B cell (primary cell): Measurements from ENCODE around the gene FAIM2. TPM values are rescaled to one million over a fixed set of nuclear protein-coding genes. Genes with fewer than 3 reads are reported as not detected.

ENCODE experiments used
- ATAC-seq: fragments of 200-7000 bp; cut with Tn5 transposase; one replicate; pipeline ENCODE4 v1.10.0; 2021; ENCODE audit warnings: low read depth, mild to moderate bottlenecking, moderate number of reproducible peaks, moderate library complexity
- CTCF ChIA-PET: fragments of 350-600 bp; sonication (Branson Sonifier 250); formaldehyde crosslinking; loops from one replicate; lab custom pipeline; 2021; ENCODE audit warnings: antibody characterized with exemption, inconsistent platforms; lab: Charles Lee
- POLR2A ChIA-PET: fragments of 350-600 bp; sonication (Branson Sonifier 250); formaldehyde crosslinking; loops from one replicate; lab custom pipeline; 2021; ENCODE audit warnings: antibody characterized with exemption; lab: Charles Lee
- DNase-seq: peaks from one replicate; pipeline ENCODE4 v3.0.0; 2013
- H2AFZ ChIP-seq: 2 replicates; pipeline ENCODE4 v1.6.1; 2012; ENCODE audit warnings: mild to moderate bottlenecking, low read depth, low read length; ENCODE audit not compliant: insufficient read depth, poor library complexity, severe bottlenecking
- H3K27ac ChIP-seq, 2 donors: 1 replicate in 1 of 2; 2 replicates in 1 of 2; pipeline ENCODE4 v1.5.1; 2012 to 2013; ENCODE audit warnings: low read length in 2 of 2, mild to moderate bottlenecking in 2 of 2, moderate library complexity in 1 of 2
- H3K27me3 ChIP-seq, 4 experiments: fragments of 200-600 bp in 1 of 4; sonication (generic) in 1 of 4; replicated peaks in 1 of 4; 1 replicate in 2 of 4; 2 replicates in 2 of 4; pipeline versions ENCODE4 v1.6.1 to v1.7.0; 2013 to 2016; ENCODE audit warnings: low read length in 3 of 4, mild to moderate bottlenecking in 2 of 4, mixed read lengths in 1 of 4, moderate library complexity in 1 of 4; ENCODE audit not compliant: insufficient read depth in 4 of 4, control insufficient read depth in 3 of 4; ENCODE audit errors: control extremely low read depth in 1 of 4
- H3K36me3 ChIP-seq, 2 experiments: replicated peaks in 1 of 2; 1 replicate in 1 of 2; 2 replicates in 1 of 2; pipeline versions ENCODE4 v1.6.1 to v1.7.1; 2013; ENCODE audit warnings: low read length in 1 of 2; ENCODE audit not compliant: insufficient read depth in 2 of 2, control insufficient read depth in 1 of 2; ENCODE audit errors: control extremely low read depth in 1 of 2, extremely low read depth in 1 of 2
- H3K4me1 ChIP-seq, 2 donors: fragments of 200-600 bp in 1 of 2; sonication (generic) in 1 of 2; 1 replicate in 1 of 2; 2 replicates in 1 of 2; pipeline versions ENCODE4 v1.5.1 to v1.6.1; 2013 to 2017; ENCODE audit warnings: low read length in 2 of 2; ENCODE audit not compliant: control insufficient read depth in 2 of 2, insufficient read depth in 2 of 2
- H3K4me2 ChIP-seq: replicated peaks from 2 replicates; pipeline ENCODE3; 2012; ENCODE audit warnings: mild to moderate bottlenecking, low read depth, low read length; ENCODE audit not compliant: poor library complexity, severe bottlenecking
- H3K4me3 ChIP-seq, 5 experiments: fragments of 200-600 bp in 1 of 5; sonication (generic) in 1 of 5; 1 replicate in 3 of 5; 2 replicates in 2 of 5; pipeline versions ENCODE4 v1.5.1 to v1.7.0; 2011 to 2016; ENCODE audit warnings: low read length in 4 of 5, mild to moderate bottlenecking in 4 of 5, low read depth in 2 of 5, control low read depth in 1 of 5, moderate library complexity in 1 of 5; ENCODE audit not compliant: insufficient read depth in 1 of 5; ENCODE audit errors: control extremely low read depth in 1 of 5, extremely low read depth in 1 of 5
- H3K79me2 ChIP-seq: fragments of 200-600 bp; sonication (generic); one replicate; pipeline ENCODE4 v1.6.0; 2016; ENCODE audit warnings: low read length; ENCODE audit not compliant: control insufficient read depth, insufficient read depth
- H3K9ac ChIP-seq: fragments of 200-600 bp; sonication (generic); 2 replicates; pipeline ENCODE4 v1.6.1; 2017; ENCODE audit warnings: mild to moderate bottlenecking, low read length, moderate library complexity
- H3K9me3 ChIP-seq, 3 donors: one replicate each; pipeline versions ENCODE4 v1.6.1 to v1.7.1; 2013; ENCODE audit warnings: low read length in 2 of 3; ENCODE audit not compliant: control insufficient read depth in 2 of 3, insufficient read depth in 1 of 3; ENCODE audit errors: control extremely low read depth in 1 of 3
- H4K20me1 ChIP-seq: 2 replicates; pipeline ENCODE4 v1.6.0; 2012; ENCODE audit warnings: mild to moderate bottlenecking, low read length; ENCODE audit not compliant: insufficient read depth, control insufficient read depth, poor library complexity, severe bottlenecking
- H3K27ac Mint-ChIP-seq: one replicate; pipeline ENCODE4 v1.8.0; 2021; ENCODE audit warnings: mixed read lengths
- H3K27me3 Mint-ChIP-seq: one replicate; pipeline ENCODE4 v1.8.0; 2021; ENCODE audit warnings: mixed read lengths
- H3K4me1 Mint-ChIP-seq: one replicate; pipeline ENCODE4 v1.8.0; 2021; ENCODE audit warnings: mixed read lengths
- H3K4me3 Mint-ChIP-seq: one replicate; pipeline ENCODE4 v1.8.0; 2021; ENCODE audit warnings: mixed read lengths
- H3K9me3 Mint-ChIP-seq: one replicate; pipeline ENCODE4 v1.8.0; 2022; ENCODE audit warnings: mixed read lengths; ENCODE audit not compliant: insufficient read depth
- CTCF ChIP-seq: fragments of 200-600 bp; IDR thresholded peaks from one replicate; pipeline ENCODE4 v1.8.0; 2022; ENCODE audit warnings: antibody characterized with exemption, mild to moderate bottlenecking
- EZH2 ChIP-seq: IDR thresholded peaks from 2 replicates; pipeline ENCODE4 v1.6.1; 2012; ENCODE audit warnings: borderline replicate concordance, low read depth, mild to moderate bottlenecking, moderate library complexity, low read length; ENCODE audit not compliant: insufficient read depth, poor library complexity, severe bottlenecking
- WGBS: methylation state at CpG from one replicate; pipeline ENCODE4 v1.1.5; 2013; ENCODE audit warnings: missing lambda C conversion rate; ENCODE audit not compliant: insufficient coverage; 5-methylcytosine and 5-hydroxymethylcytosine counted together
- intact Hi-C: fragments of 100-400 bp; cut with micrococcal nuclease; formaldehyde crosslinking; loops from one replicate; pipeline ENCODE4 v1.10.0; 2022
- polyA plus RNA-seq: library from polyadenylated mRNA; depleted of rRNA; stranded (reverse); fragments of >200 nt; gene quantifications from 2 replicates; pipeline ENCODE4 v1.2.3, GENCODE V29; 2012
- total RNA-seq, 2 donors: library from RNA; stranded (reverse); fragments of 120-200 nt in 1 of 2; gene quantifications; 1 replicate in 1 of 2; 2 replicates in 1 of 2; pipeline versions ENCODE4 v1.2.3 to v1.2.4, GENCODE V29; 2013 to 2022

Gene FAIM2
- total and polyA plus RNA-seq, 2 donors (not counting 1 experiment from before 2014, with no cell fraction given), result not detected

- H4K20me1 ChIP-seq, result peaks cover 7% of the 10 kb centered on the region
- H3K4me3 ChIP-seq, result no peak overlapping the region
- Mint-ChIP-seq H3K27ac (no peak overlapping the region), H3K4me1 (peaks cover 47% of the 10 kb centered on the region), H3K9me3 (no peaks in the 10 kb centered on the region), H3K4me3 (no peak overlapping the region), H3K27me3 (no peaks in the 10 kb centered on the region)
- H3K9ac ChIP-seq, result no peak overlapping the region
- 96% methylated on average over 4 of the region's 6 CpGs for WGBS
- TF ChIP-seq CTCF (no peak), EZH2 (no peak)
- ATAC-seq (no peak), DNase-seq (no peak)
- no peaks in the 10 kb centered on the region for H3K36me3 ChIP-seq
- ChIA-PET CTCF (interaction anchor here (1.4 kb wide), 1 partner anchor 14 kb away, joined by 3 read pairs; no protein-coding TSS in a partner anchor), POLR2A (no interaction called here)
- no peaks in the 10 kb centered on the region for H3K27me3 ChIP-seq
- peaks cover 32 to 34% of the 10 kb centered on the region in 2 donors for H3K4me1 ChIP-seq
- no peak overlapping the region for H2AFZ ChIP-seq
- peaks cover 41% of the 10 kb centered on the region for H3K79me2 ChIP-seq
- intact Hi-C loops, result no loop called here
- H3K27ac ChIP-seq, result no peak overlapping the region
- no peaks in the 10 kb centered on the region for H3K9me3 ChIP-seq
- no peak overlapping the region for H3K4me2 ChIP-seq
Measured at GRCh38 chr12:49823951-49824350, 79.7 kb downstream of the FAIM2 start.

DNA sequence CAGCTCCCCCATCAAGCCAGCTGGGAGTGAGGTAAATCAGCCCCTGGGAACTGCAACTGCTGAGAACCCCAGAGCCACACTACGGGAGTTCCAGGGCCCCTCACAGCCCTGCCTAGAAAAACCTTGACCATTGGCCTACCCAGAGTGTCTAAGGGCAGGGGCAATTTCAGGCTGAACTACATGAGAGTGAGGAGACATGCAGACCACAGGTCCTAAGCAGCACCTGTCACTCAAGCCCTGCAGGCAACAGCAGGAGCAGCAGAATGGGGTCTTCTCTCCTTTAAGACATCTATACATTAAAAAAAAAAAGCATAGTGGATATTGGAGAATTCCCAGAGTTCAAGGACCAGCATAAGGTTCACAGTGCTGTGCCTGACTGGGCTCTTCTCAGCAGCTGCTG is 80.3 kb downstream of the FAIM2 start:
- H3K27ac ChIP-seq, result no peak overlapping the region
- no peaks in the 10 kb centered on the region for H3K9me3 ChIP-seq
- Mint-ChIP-seq H3K4me1 (peaks cover 41% of the 10 kb centered on the region), H3K27ac (no peak overlapping the region), H3K27me3 (no peaks in the 10 kb centered on the region), H3K9me3 (no peaks in the 10 kb centered on the region), H3K4me3 (no peak overlapping the region)
- H3K9ac ChIP-seq, result no peak overlapping the region
- no peak overlapping the region for H3K4me2 ChIP-seq
- 100% methylated on average over 1 of the region's 1 CpG for WGBS
- ChIA-PET CTCF (interaction anchor here (1.0 to 1.4 kb wide), 2 partner anchors 15 to 82 kb away, joined by 3 read pairs; partner anchors contain the start of gene TMBIM6), POLR2A (no interaction called here)
- H4K20me1 ChIP-seq, result peaks cover 7% of the 10 kb centered on the region
- peaks cover 40% of the 10 kb centered on the region for H3K79me2 ChIP-seq
- peaks cover 29 to 31% of the 10 kb centered on the region in 2 donors for H3K4me1 ChIP-seq
- no peak for TF ChIP-seq EZH2
- TF ChIP-seq CTCF, result no peak
- DNase-seq, result no peak
- H2AFZ ChIP-seq, result no peak overlapping the region
- H3K4me3 ChIP-seq, result no peak overlapping the region
- intact Hi-C loops, result no loop called here
- no peak for ATAC-seq
- no peaks in the 10 kb centered on the region for H3K27me3 ChIP-seq
- no peaks in the 10 kb centered on the region for H3K36me3 ChIP-seq
